HEK293 (cell line): ENCODE data around the gene TMEM259.

Source experiments
- CTCF ChIA-PET: fragments of 350-600 bp; formaldehyde crosslinking; extraction: SDS; loops from one replicate; lab custom pipeline; 2021; ENCODE audit warnings: antibody characterized with exemption; lab: Yijun Ruan, JAX
- POLR2A ChIA-PET: fragments of 300-600 bp; formaldehyde crosslinking; extraction: SDS; loops from one replicate; lab custom pipeline; 2020; ENCODE audit warnings: antibody characterized with exemption, inconsistent platforms; lab: Yijun Ruan, JAX
- H3K27ac ChIP-seq: fragments of 200-500 bp; sonication (Bioruptor generic); 2 replicates; pipeline ENCODE4 v1.5.1; 2014; ENCODE audit warnings: low read depth, low read length, control low read depth, inconsistent platforms; ENCODE audit errors: extremely low read depth
- H3K36me3 ChIP-seq, 2 experiments: fragments of 200-500 bp in 1 of 2; sonication (Bioruptor generic) in 1 of 2; 1 replicate in 1 of 2; 2 replicates in 1 of 2; pipeline ENCODE4 v1.5.1; 2014 to 2017; ENCODE audit warnings: inconsistent platforms in 2 of 2, low read length in 2 of 2; ENCODE audit not compliant: control insufficient read depth in 2 of 2, insufficient read depth in 1 of 2
- H3K4me1 ChIP-seq: fragments of 200-500 bp; sonication (Bioruptor generic); 2 replicates; pipeline ENCODE4 v1.5.1; 2014; ENCODE audit warnings: mild to moderate bottlenecking, low read length, inconsistent platforms; ENCODE audit not compliant: control insufficient read depth, insufficient read depth
- H3K4me3 ChIP-seq: 2 replicates; pipeline ENCODE4 v1.5.1; 2011; ENCODE audit warnings: low read depth, mild to moderate bottlenecking, control low read depth, low read length, moderate library complexity
- H3K9me3 ChIP-seq: fragments of 200-500 bp; sonication (Bioruptor generic); 2 replicates; pipeline ENCODE4 v1.5.1; 2014; ENCODE audit warnings: low read depth, low read length, inconsistent platforms; ENCODE audit not compliant: control insufficient read depth, insufficient read depth
- ATF2 ChIP-seq: fragments of 450-650 bp; formaldehyde crosslinking; IDR thresholded peaks from 2 replicates; pipeline ENCODE4 v1.5.1; 2016; ENCODE audit warnings: missing biosample characterization, missing genetic modification characterization, low read depth
- BCL11A ChIP-seq: fragments of 450-650 bp; formaldehyde crosslinking; IDR thresholded peaks from 2 replicates; pipeline ENCODE4 v1.5.1; 2016; ENCODE audit warnings: low read depth, missing biosample characterization, missing genetic modification characterization
- IKZF3 ChIP-seq: fragments of 450-650 bp; IDR thresholded peaks from 2 replicates; pipeline ENCODE4 v1.5.0; 2018; ENCODE audit warnings: missing biosample characterization, mild to moderate bottlenecking, missing genetic modification characterization, moderate library complexity
- KLF8 ChIP-seq: fragments of 450-650 bp; formaldehyde crosslinking; IDR thresholded peaks from 2 replicates; pipeline ENCODE4 v1.5.1; 2016; ENCODE audit warnings: missing biosample characterization, missing genetic modification characterization
- KLF9 ChIP-seq: fragments of 450-650 bp; formaldehyde crosslinking; IDR thresholded peaks from 2 replicates; pipeline ENCODE4 v1.5.1; 2016; ENCODE audit warnings: missing biosample characterization, missing genetic modification characterization, low read depth
- MZF1 ChIP-seq: fragments of 450-650 bp; formaldehyde crosslinking; IDR thresholded peaks from 2 replicates; pipeline ENCODE4 v1.5.1; 2017; ENCODE audit warnings: missing biosample characterization, missing genetic modification characterization, borderline replicate concordance
- PBX3 ChIP-seq: sonication (generic); formaldehyde crosslinking; IDR thresholded peaks from 2 replicates; pipeline ENCODE4 v1.8.1; 2022; ENCODE audit warnings: mild to moderate bottlenecking, moderate library complexity, missing genetic modification reagents
- REPIN1 ChIP-seq: fragments of 450-650 bp; formaldehyde crosslinking; IDR thresholded peaks from 2 replicates; pipeline ENCODE4 v1.5.1; 2017; ENCODE audit warnings: missing biosample characterization, missing genetic modification characterization, low read depth
- SCRT1 ChIP-seq: fragments of 450-650 bp; formaldehyde crosslinking; IDR thresholded peaks from 2 replicates; pipeline ENCODE4 v1.5.1; 2016; ENCODE audit warnings: missing biosample characterization, missing genetic modification characterization, borderline replicate concordance
- ZBTB21 ChIP-seq: fragments of 450-650 bp; formaldehyde crosslinking; IDR thresholded peaks from 2 replicates; pipeline ENCODE4 v1.5.1; 2017; ENCODE audit warnings: missing biosample characterization, missing genetic modification characterization
- ZFP69B ChIP-seq: fragments of 450-650 bp; formaldehyde crosslinking; IDR thresholded peaks from 2 replicates; pipeline ENCODE4 v1.5.1; 2016; ENCODE audit warnings: missing biosample characterization, missing genetic modification characterization
- ZNF18 ChIP-seq: fragments of 450-650 bp; formaldehyde crosslinking; IDR thresholded peaks from 2 replicates; pipeline ENCODE4 v1.5.1; 2016; ENCODE audit warnings: missing biosample characterization, missing genetic modification characterization
- ZNF214 ChIP-seq: fragments of 450-650 bp; formaldehyde crosslinking; IDR thresholded peaks from 2 replicates; pipeline ENCODE4 v1.5.1; 2017; ENCODE audit warnings: missing biosample characterization, mild to moderate bottlenecking, missing genetic modification characterization, borderline replicate concordance
- ZNF266 ChIP-seq: fragments of 450-650 bp; formaldehyde crosslinking; IDR thresholded peaks from 2 replicates; pipeline ENCODE4 v1.5.1; 2016; ENCODE audit warnings: missing biosample characterization, missing genetic modification characterization, low read depth
- ZNF449 ChIP-seq: fragments of 450-650 bp; formaldehyde crosslinking; IDR thresholded peaks from 2 replicates; pipeline ENCODE4 v1.5.1; 2017; ENCODE audit warnings: missing biosample characterization, mild to moderate bottlenecking, missing genetic modification characterization, moderate library complexity
- ZNF473 ChIP-seq: fragments of 450-650 bp; formaldehyde crosslinking; IDR thresholded peaks from 2 replicates; pipeline ENCODE4 v1.5.1; 2017; ENCODE audit warnings: missing biosample characterization, missing genetic modification characterization
- ZNF518A ChIP-seq: fragments of 450-650 bp; formaldehyde crosslinking; conservative IDR thresholded peaks from 2 replicates; pipeline ENCODE4 v1.5.1; 2016; ENCODE audit warnings: low read depth, missing biosample characterization, missing genetic modification characterization
- ZNF549 ChIP-seq: fragments of 450-650 bp; IDR thresholded peaks from 2 replicates; pipeline ENCODE4 v1.5.1; 2018; ENCODE audit warnings: missing biosample characterization, missing genetic modification characterization, mild to moderate bottlenecking, inconsistent platforms, moderate library complexity
- ZNF626 ChIP-seq: fragments of 450-650 bp; sonication (Bioruptor Pico); formaldehyde crosslinking; IDR thresholded peaks from 2 replicates; pipeline ENCODE4 v1.5.1; 2018; ENCODE audit warnings: missing biosample characterization, missing genetic modification characterization, inconsistent platforms
- ZNF664 ChIP-seq: fragments of 450-650 bp; formaldehyde crosslinking; IDR thresholded peaks from 2 replicates; pipeline ENCODE4 v1.5.1; 2016; ENCODE audit warnings: missing biosample characterization, missing genetic modification characterization
- ZSCAN18 ChIP-seq: fragments of 450-650 bp; formaldehyde crosslinking; IDR thresholded peaks from 2 replicates; pipeline ENCODE4 v1.5.1; 2016; ENCODE audit warnings: missing biosample characterization, missing genetic modification characterization

Gene TMEM259

GRCh38 chr19:1010586-1011510 is 10.1 kb downstream of the TMEM259 start (continued):
- TF ChIP-seq KLF8 (tag by site-specific recombination): peak; percentile 84
- no peak for TF ChIP-seq ZSCAN18 (tag by site-specific recombination)
- TF ChIP-seq ZFP69B (tag by site-specific recombination): peak; percentile 48; the same call in 1 of the 2 replicates
- TF ChIP-seq ZNF449: no peak
- no peak for TF ChIP-seq ZNF18 (tag by site-specific recombination)
- TF ChIP-seq BCL11A (tag by site-specific recombination): peak; percentile 76; the same call in 1 of the 2 replicates
- TF ChIP-seq ZNF266 (tag by site-specific recombination): no peak
- no peak for TF ChIP-seq SCRT1 (tag by site-specific recombination)
- no peak for TF ChIP-seq ATF2 (tag by site-specific recombination)

- no peaks in the 10 kb centered on the region for H3K4me1 ChIP-seq
- H3K27ac ChIP-seq: no peak overlapping the region
- CTCF ChIA-PET: no interaction called here
- H3K9me3 ChIP-seq: no peaks in the 10 kb centered on the region
- no peak overlapping the region for H3K4me3 ChIP-seq
- peaks cover 0 to 51% of the 10 kb centered on the region in 2 experiments; a peak in 1 of 3 replicates for H3K36me3 ChIP-seq
- POLR2A ChIA-PET: interaction anchor here (1.6 kb wide), 1 partner anchor 29 kb away, joined by 4 read pairs; the partner anchor contains the start of gene ABCA7
- TF ChIP-seq REPIN1 (no peak), ZNF549 (tag by site-specific recombination) (no peak), PBX3 (no peak), ZNF664 (tag by site-specific recombination) (no peak), ZBTB21 (tag by site-specific recombination) (no peak), BCL11A (tag by site-specific recombination) (0 out of 2 replicates have a peak, but pooled peaks have one; percentile 32), ZNF214 (tag by site-specific recombination) (no peak), MZF1 (tag by site-specific recombination) (no peak), KLF9 (tag by site-specific recombination) (no peak), ZNF518A (tag by site-specific recombination) (no peak), ZNF473 (tag by site-specific recombination) (no peak), ZNF626 (no peak), IKZF3 (no peak)
Measured at GRCh38 chr19:1009981-1010538, 10.9 kb downstream of the TMEM259 start.
